Stimulated activated CD8-positive, alpha-beta memory T cell treated with anti-CD3 and anti-CD28 coated beads, Interleukin-12 subunit alpha, Interleukin-12 subunit beta, amount 100 ng/mL, for 1 hour (primary cell): ENCODE measurements around the gene ZCCHC2.

ENCODE experiments used
- DNase-seq: peaks from one replicate; pipeline ENCODE4 v3.0.0-alpha.2; 2020; ENCODE audit warnings: low read depth

Gene ZCCHC2

DNA sequence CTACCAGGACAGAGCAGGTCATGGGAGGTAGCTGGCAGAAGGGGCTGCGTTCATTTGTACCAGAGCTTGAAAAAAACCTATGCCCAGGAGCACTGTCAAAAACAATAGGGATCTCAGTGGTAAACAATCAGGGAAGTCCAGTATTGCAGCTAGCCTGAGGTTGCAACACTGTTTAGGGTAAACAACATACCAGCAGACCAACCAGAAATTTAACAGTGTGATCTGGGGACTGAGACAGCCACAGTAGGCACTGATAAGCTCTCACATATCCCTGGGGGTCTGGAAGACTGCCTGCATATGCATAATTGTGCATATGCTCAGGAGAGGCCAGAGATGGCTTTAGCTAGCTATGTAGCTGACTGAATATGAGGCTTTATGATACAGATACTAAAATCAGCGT is 12.0 kb upstream of the ZCCHC2 start:
- DNase-seq, result no peak

- no peak for DNase-seq
Observed at GRCh38 chr18:62512532-62512931, 10.3 kb upstream of the ZCCHC2 start.

DNA sequence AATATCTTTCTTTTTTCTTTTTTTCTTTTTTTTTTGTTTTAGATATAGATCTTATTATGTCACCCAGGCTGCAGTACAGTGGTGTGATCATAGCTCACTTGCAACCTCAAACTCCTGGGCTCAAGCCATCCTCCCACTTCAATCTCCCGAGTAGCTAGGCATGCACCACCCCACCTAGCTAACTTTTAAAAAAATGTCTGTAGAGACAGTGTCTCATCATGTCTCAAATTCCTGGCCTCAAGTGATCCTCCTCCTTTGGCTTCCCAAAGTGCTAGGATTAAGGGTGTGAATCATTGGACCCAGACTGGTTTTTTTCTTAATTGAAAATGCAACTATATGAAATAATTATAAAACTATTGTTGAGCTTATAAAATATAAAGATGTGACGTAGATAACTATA is 9.8 kb upstream of the ZCCHC2 start:
- no peak for DNase-seq

DNA sequence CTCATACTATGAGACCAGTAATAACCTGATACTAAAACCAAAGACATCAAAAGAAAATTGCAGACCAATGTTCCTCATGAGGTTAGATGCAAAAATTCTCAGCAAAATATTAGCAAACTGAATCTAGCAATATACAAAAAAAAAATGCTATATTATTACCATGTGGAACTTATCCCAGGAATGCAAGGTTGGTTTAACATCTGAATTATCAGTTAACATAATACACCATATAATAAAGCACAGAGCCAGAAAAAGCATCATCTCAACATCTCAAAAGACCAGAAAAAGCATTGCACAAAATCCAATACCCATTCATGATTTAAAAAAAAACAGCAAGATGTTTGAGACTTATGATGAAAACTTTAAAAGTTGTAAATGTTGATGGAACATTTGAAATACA is 8.3 kb upstream of the ZCCHC2 start:
- DNase-seq, result no peak

DNA sequence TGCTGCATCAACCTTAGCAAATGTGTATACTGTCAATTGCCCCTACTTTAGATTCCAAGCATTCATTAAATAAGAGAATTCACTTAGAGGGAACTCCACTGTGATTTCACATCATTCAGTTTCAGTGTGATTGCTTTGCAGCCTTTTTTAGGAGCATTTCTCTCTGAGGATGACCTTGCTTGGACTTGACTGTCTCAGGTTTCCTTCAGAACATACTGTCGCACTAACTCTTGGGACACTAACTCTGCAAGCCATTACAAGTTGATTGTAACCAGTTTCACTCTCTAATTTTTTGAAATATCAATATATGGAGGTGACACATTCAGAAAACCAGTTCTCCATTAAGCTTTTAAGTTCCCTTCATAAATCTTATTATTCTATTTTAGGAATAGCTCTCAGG is 6.6 kb upstream of the ZCCHC2 start:
- DNase-seq, result no peak

DNA sequence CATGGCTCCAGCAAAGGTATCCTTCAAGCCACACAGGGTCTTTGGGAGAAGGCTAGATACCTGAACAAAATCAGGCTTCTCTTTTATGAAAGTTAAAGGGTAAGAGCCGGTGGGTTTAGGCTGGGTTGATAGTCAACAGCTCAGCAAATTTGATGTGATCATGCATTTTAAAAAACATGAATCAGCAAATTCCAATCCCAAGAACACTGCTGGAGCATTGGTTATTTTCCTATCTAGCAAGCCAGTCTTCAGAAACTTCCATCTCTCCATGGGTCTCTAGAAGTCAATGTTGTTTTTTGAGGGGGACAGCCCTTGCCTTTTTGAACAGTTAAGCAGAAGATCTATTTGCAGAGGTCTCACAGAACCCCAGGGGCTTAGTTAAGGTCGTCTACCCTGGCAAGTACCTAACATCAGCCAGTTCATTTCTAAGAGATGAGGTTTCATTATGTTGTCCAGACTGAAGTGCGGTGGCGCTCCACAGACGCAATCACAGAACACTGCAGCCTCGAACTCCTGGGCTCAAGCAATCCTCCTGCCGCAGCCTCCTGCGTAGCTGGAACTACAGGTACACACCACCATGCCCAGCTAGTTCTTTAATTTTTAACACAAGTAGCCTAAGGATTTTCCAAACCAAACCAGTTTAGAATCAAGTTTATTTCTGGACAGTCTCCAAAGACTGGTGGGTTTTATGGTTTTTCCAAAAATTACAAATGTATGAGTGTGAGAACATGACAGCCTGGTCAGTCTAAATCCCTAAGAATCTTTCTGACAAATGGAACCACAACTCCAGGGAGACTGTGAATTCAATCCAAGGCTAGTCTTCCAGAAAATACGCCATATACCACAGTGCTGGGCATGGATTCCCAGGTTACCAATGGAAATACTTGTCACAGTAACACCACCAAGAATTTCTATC is 4.1 kb upstream of the ZCCHC2 start:
- DNase-seq, result no peak

DNA sequence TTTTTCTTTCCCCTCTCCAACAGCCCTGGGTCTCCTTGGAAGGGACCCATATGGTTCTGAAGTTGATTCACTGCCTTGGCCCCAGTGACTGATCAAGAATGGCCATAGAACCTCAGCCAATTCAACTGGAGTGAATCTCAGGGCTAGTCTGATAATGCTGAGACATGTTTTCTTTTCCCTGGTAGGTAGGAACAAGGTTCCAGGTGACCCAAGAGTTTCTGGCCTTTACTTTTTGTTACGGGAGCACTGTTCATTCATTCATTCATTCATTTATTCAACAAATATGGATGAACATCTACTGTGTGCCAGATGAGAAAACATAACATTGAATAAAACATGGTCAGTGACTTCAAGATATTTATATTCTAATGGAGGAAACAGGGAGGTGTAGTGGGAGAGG is 3.1 kb upstream of the ZCCHC2 start:
- DNase-seq, result no peak

GRCh38 chr18:62521082-62521481 is 1.7 kb upstream of the ZCCHC2 start:
- DNase-seq, result no peak

GRCh38 chr18:62521593-62521992 is 1.2 kb upstream of the ZCCHC2 start:
- no peak for DNase-seq

DNA sequence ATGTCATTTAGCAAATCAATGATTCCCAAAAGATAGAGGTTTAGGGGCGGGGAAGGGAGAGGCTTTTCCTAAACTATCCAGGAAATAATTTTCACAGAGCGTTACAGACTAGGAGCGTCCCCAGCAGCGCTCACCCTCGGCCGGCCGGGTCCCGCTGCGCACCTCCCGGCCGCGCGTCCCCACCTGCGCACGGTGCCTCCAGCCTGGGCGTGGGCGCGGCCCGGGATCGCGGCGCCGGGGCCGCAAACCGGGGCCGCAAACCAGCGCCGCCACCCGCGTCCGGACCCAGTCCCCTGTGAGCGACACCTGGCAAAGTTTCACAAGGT is 684 bp upstream of the ZCCHC2 start:
- DNase-seq, result no peak

DNA sequence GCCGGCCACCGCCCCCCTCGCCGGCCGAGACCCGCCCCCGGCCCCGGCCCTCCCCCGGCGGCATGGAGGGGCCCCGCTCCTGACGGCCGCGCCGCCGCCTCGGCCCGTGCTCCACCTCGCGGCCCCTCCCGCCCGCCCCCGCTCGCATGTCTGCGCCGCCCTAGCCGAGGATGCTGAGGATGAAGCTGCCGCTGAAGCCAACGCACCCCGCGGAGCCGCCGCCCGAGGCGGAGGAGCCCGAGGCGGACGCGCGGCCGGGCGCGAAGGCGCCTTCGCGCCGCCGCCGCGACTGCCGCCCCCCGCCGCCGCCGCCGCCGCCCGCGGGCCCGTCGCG is 397 bp downstream of the ZCCHC2 start:
- DNase-seq, result no peak

DNA sequence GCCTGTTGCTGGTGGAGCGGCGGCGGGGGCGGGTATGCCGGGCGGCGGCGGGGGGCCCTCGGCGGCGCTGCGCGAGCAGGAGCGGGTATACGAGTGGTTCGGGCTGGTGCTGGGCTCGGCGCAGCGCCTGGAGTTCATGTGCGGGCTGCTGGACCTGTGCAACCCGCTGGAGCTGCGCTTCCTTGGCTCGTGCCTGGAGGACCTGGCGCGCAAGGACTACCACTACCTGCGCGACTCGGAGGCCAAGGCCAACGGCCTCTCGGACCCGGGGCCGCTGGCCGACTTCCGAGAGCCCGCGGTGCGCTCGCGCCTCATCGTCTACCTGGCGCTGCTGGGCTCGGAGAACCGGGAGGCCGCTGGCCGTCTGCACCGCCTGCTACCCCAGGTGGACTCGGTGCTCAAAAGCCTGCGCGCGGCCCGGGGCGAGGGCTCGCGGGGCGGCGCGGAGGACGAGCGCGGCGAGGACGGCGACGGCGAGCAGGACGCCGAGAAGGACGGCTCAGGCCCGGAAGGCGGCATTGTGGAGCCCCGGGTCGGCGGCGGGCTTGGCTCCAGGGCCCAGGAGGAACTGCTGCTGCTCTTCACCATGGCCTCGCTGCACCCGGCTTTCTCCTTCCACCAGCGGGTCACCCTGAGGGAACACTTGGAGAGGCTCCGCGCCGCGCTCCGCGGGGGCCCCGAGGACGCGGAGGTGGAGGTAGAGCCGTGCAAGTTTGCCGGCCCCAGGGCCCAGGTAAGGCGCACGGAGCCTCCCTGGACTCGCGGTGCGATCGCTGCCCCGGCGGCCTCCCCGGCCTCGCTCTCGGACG is 1.0 kb downstream of the ZCCHC2 start:
- no peak for DNase-seq

GRCh38 chr18:62524440-62525200 is 1.8 kb downstream of the ZCCHC2 start:
- DNase-seq, result peak; percentile 27

DNA sequence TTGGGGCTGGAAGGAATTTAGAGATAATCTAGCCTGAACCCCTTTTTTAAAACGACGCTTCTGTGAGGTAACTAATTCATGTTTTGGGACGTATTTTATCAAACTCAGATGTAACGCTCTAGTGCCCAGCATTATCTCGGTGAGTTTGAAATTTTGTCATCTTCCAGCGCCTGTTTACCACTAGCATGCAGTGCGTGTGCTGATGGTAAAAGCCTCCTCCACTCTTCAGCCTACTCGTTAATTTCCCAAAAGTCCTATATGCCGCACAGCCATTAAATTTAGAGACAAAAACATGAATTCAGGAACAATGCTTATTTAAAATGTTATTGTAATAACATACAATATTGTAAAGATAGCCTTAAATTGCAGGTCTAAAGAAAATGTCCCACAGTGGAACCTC is 2.8 kb downstream of the ZCCHC2 start:
- no peak for DNase-seq

DNA sequence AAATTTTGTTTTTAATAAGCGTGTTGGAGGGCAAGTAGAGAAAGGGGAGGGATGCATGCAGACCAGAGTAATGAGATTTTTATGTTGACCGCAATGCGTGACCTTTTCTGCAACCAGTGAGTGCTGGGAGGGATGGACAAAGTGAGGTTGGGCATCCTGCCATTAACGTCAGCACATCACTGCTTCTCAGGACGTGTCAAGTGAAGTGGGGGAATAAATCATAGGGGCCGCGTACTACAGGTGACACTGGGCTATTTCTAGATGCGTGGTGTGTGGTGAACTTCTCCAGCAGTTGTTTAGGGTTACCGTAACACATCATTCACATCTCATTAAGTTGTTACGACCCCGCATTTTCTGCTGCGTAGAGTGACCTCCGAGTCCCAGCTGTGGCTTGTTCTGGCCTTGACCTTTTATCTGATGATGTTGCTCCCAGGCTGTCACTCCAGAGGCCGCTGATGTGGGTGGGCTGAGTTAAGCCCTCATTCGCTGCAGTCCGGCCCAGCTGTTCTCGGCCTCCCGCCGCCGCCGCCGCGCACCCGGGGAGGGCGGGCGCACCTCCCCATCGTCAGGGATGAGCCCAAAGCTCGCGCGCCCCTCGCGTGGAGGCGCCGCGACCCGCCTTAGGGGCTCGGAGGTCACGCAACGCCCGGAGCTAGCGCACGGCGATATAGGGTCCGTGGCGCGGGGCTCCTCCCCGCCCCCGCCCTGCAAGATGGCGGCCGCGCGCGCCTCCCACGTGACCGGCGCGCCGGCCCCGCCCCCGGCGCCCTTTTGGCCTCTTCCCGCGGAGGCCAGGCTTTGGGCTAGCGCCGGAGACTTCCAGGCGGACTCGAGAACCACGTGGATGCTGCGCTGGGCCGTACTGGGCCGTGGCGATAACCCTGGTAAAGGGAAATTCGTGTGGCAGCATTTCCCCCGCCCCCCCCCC is 3.5 kb downstream of the ZCCHC2 start:
- peak; percentile 37 for DNase-seq

- DNase-seq, result no peak
Observed at GRCh38 chr18:62529597-62529996, 6.8 kb downstream of the ZCCHC2 start.

- DNase-seq, result no peak
Observed at GRCh38 chr18:62531078-62531477, 8.3 kb downstream of the ZCCHC2 start.

DNA sequence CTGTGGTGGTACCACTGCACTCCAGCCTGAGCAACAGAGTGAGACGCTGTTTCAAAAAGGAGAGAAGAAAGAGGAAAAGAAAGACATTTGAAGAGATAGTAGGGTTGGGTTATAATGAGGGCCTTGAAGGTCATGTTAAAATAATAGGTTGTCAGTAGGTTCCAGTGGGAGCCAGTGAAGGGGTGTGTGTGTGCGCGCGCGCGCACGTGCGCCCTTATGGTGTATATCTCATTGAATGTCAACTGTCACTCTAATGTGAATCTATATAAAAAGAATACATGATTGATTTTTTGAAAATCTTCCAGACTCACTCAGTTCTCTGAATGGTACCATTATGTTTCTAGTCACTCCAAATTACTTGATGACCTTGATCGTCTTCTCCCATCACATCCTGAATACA is 9.1 kb downstream of the ZCCHC2 start:
- no peak for DNase-seq

DNA sequence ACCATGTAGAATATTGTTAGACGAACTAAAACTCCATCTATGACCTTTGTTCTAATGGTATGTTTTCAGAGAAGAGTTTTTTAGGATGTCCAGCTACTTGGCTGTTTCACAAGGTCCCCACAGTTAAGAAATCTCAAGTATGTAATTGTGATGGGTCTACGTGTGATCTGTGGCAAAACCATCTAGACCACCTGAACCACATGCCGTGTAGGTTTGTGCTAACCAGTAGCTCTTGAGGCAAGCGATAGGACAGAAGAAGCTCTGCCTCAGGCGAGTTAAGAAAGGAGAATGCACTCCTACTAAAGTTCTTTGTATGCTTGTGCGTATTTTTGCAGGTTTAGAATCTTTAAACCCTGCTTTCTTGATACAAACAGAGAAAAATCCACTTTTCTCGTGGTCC is 13.2 kb downstream of the ZCCHC2 start:
- no peak for DNase-seq

- no peak for DNase-seq
Observed at GRCh38 chr18:62537042-62537894, 14.4 kb downstream of the ZCCHC2 start.

DNA sequence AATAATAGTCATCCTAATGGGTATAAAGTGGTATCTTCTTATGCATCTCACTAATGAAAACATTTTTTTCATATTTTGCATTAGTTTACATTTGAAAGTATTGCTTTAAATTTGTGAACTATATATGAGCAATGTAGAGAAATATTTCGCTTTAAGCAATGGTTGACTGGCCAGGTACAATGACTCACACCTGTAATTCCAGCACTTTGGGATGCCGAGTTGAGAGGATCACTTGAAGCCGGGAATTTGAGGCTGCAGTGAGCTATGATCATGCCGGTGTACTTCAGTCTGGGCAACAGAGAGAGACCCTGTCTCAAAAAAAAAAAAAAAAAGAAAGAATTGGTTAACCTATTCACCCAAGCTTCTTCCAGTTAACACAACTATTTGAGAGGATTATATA is 15.1 kb downstream of the ZCCHC2 start:
- DNase-seq, result no peak
